Activated B cell treated with CpG ODN at 0.5 μM for 24 hours (primary cell): ENCODE data around the gene ADAT3. TPM values are rescaled to one million over a fixed set of nuclear protein-coding genes. Genes with fewer than 3 reads are reported as not detected.

Source experiments
- ATAC-seq: fragments of 200-7000 bp; cut with Tn5 transposase; one replicate; pipeline ENCODE4 v1.10.0; 2021; ENCODE audit warnings: low read depth, mild to moderate bottlenecking, moderate library complexity
- CTCF ChIA-PET: fragments of 350-600 bp; sonication (Branson Sonifier 250); formaldehyde crosslinking; loops from one replicate; lab custom pipeline; 2021; ENCODE audit warnings: antibody characterized with exemption; lab: Charles Lee
- POLR2A ChIA-PET: fragments of 350-600 bp; sonication (Branson Sonifier 250); formaldehyde crosslinking; loops from one replicate; lab custom pipeline; 2021; ENCODE audit warnings: antibody characterized with exemption; lab: Charles Lee
- DNase-seq: peaks from one replicate; pipeline ENCODE4 v3.0.0; 2022
- H3K27ac Mint-ChIP-seq: one replicate; pipeline ENCODE4 v1.8.0; 2020; ENCODE audit warnings: mixed read lengths
- H3K27me3 Mint-ChIP-seq: one replicate; pipeline ENCODE4 v1.8.0; 2021; ENCODE audit warnings: mixed read lengths
- H3K36me3 Mint-ChIP-seq: one replicate; pipeline ENCODE4 v1.8.0; 2021; ENCODE audit warnings: low read depth, mixed read lengths
- H3K4me1 Mint-ChIP-seq: one replicate; pipeline ENCODE4 v1.8.0; 2021; ENCODE audit warnings: mixed read lengths
- H3K4me3 Mint-ChIP-seq: one replicate; pipeline ENCODE4 v1.8.0; 2020; ENCODE audit warnings: mild to moderate bottlenecking, mixed read lengths
- H3K9me3 Mint-ChIP-seq: one replicate; pipeline ENCODE4 v1.8.0; 2020; ENCODE audit warnings: mixed read lengths
- CTCF ChIP-seq: fragments of 200-600 bp; IDR thresholded peaks from one replicate; pipeline ENCODE4 v1.8.0; 2022; ENCODE audit warnings: antibody characterized with exemption, mild to moderate bottlenecking
- intact Hi-C: fragments of 100-400 bp; cut with micrococcal nuclease; formaldehyde crosslinking; loops from one replicate; pipeline ENCODE4 v1.15.1; 2024
- total RNA-seq: library from RNA; stranded (reverse); gene quantifications from 2 replicates; pipeline ENCODE4 v1.2.3, GENCODE V29; 2022

The ADAT3 gene
- total RNA-seq, 1 donor from 2014 or later = 14.1 TPM

- ATAC-seq = no peak
- intact Hi-C loops = no loop called here
- POLR2A ChIA-PET = interaction anchor here (0.5 to 0.6 kb wide), 2 partner anchors 251 to 726 kb away, joined by 3 read pairs; no protein-coding TSS in a partner anchor
Measured at GRCh38 chr19:1953441-1954094, 48.4 kb downstream of the ADAT3 start.

DNA sequence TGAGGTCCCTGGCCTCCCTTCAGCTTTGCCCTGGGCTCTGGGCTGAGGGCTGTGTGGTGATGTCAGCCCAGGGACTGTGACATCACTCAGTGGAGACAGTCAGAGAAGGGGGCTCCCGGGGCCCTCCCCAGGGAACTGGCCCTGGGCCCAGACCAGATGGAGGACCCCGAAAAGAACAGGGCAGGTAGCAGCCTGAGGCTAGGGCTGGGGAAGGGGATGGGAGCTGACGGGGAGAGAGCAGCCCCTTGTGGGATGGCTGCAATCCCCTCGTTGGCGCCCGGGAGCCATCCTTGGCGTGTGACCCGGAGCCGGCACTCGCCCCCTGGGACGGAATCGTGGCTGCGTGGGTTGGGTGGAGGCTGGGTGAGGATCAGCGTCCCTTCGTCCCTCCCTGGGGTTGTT, 49.3 kb downstream of the ADAT3 start:
- Mint-ChIP-seq H3K9me3 (no peaks in the 10 kb centered on the region), H3K36me3 (peaks cover 27% of the 10 kb centered on the region), H3K4me1 (peaks cover 19% of the 10 kb centered on the region), H3K27me3 (no peaks in the 10 kb centered on the region), H3K4me3 (no peak overlapping the region), H3K27ac (no peak overlapping the region)
- ChIA-PET POLR2A (interaction anchor here (0.6 kb wide), 1 partner anchor 598 kb away, joined by 7 read pairs; no protein-coding TSS in a partner anchor), CTCF (no interaction called here)
- intact Hi-C loops = no loop called here
- ATAC-seq (no peak), DNase-seq (no peak)
- TF ChIP-seq CTCF = no peak

More at GRCh38 chr19:1953441-1954094, 48.4 kb downstream of the ADAT3 start:
- no peak for DNase-seq
- no peak for TF ChIP-seq CTCF
- CTCF ChIA-PET = no interaction called here
- Mint-ChIP-seq H3K27me3 (no peaks in the 10 kb centered on the region), H3K36me3 (peaks cover 30% of the 10 kb centered on the region), H3K4me1 (peaks cover 23% of the 10 kb centered on the region), H3K9me3 (no peaks in the 10 kb centered on the region), H3K4me3 (no peak overlapping the region), H3K27ac (no peak overlapping the region)

DNA sequence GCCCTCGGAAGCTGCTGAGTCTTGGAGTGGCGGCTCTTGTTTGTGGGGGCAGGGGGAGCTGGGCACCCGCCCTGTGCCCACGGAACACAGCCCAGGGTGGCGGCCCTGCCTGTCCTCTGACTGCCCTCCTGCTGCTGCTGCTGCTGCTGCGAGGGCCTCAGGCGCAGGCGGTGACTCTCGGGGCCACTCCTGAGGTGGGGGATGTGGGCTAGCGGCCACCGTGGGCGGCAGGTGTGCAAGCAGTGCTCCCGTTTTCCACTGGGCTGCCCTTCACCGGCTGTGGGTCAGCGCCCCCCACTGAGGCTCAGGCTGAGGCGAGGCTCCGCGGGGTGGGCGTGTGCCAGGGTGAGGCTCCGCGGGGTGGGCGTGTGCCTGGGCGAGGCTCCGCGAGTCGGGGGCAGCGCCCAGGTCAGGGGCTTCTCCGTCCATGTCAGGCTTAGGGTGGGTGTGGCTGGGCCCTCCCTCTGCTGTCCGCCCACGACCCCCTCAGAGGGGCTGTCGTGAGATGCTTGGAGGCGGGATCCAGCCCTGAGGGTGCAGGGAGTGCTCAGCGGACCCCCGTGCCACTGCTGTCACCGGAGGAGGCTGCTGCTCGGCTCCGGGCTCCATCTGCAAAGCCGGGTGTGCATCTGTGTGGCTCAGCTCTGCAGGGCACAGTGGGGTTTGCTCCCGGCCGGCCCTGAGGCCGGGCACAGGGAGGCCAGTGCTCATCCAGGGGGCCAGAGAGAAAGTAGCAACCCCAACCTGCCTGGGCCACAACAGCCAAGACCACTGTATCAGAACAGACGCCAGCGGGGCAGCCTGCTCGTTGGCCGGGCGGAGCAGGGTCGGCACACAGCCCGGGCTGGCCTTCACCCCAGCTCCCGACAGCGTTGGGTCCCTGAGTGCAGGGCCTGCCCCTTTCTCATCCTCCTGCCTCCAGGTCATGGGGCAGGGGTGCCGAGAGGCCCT, 50.2 kb downstream of the ADAT3 start:
- intact Hi-C loops = no loop called here
- H3K27ac Mint-ChIP-seq = no peak overlapping the region
- no peak for ATAC-seq
- no peaks in the 10 kb centered on the region for H3K9me3 Mint-ChIP-seq
- DNase-seq = no peak
- peaks cover 26% of the 10 kb centered on the region for H3K36me3 Mint-ChIP-seq
- ChIA-PET CTCF (no interaction called here), POLR2A (no interaction called here)
- peaks cover 22% of the 10 kb centered on the region for H3K4me1 Mint-ChIP-seq
- no peak for TF ChIP-seq CTCF
- H3K4me3 Mint-ChIP-seq = no peak overlapping the region
- no peaks in the 10 kb centered on the region for H3K27me3 Mint-ChIP-seq

DNA sequence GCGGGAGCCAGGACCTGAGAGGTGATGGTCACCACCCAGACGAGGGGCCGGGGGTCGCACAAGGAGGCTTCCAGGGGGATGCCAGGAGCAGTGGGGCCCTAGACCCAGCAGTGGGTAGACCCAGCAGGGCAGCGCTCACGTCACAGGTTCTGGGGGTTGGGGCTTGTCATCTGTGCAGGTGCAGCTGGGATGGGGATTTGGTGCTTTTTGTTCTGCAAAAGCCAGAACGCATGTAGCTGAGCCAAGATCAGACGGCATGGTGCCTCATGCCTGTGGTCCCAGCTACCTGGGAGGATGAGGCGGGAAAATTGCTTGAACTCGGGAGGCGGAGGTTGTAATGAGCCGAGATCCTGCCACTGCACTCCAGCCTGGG, 50.9 kb downstream of the ADAT3 start:
- Mint-ChIP-seq H3K9me3 (no peaks in the 10 kb centered on the region), H3K27me3 (no peaks in the 10 kb centered on the region), H3K4me1 (peaks cover 24% of the 10 kb centered on the region), H3K4me3 (no peak overlapping the region), H3K36me3 (peaks cover 26% of the 10 kb centered on the region), H3K27ac (no peak overlapping the region)
- ChIA-PET POLR2A (no interaction called here), CTCF (no interaction called here)
- DNase-seq (no peak), ATAC-seq (no peak)
- intact Hi-C loops = no loop called here
- TF ChIP-seq CTCF = no peak

DNA sequence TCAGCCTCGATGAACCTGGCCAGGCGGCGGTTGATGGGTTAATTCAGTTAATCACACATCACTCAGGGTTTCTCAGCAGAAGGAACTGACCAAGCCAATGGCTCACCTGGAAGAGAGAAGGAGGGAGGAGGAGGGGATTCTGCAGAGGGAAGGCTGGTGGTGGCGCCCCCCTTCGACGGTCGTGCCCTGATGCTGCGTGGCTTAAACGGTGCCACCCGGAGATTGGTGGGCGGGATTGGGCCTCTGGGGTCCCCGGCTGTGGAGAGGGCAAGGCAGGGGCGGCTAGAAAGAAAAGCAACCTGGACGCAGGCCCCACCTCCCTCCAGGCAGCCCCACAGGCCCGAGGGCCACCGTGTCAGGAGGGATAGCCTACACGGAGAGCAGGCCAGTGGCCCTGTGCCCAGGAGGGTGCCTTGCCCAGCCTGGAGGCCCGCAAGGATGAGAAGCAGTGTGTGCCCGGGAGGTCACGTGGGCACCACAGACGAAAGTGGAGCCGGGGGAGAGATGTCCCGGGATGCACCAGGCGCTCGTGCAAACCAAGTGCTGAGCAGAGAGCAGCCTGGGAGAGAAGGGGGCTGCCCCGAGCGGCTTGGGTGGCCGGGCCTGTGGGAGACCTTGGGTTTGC, 51.8 kb downstream of the ADAT3 start:
- intact Hi-C loops = no loop called here
- Mint-ChIP-seq H3K27ac (no peak overlapping the region), H3K4me1 (peaks cover 23% of the 10 kb centered on the region)

More for the DNA sequence above, 51.8 kb downstream of the ADAT3 start:
- no peak overlapping the region for H3K4me3 Mint-ChIP-seq
- CTCF ChIA-PET = no interaction called here
- TF ChIP-seq CTCF = no peak
- peaks cover 29% of the 10 kb centered on the region for H3K36me3 Mint-ChIP-seq
- no peaks in the 10 kb centered on the region for H3K27me3 Mint-ChIP-seq
- POLR2A ChIA-PET = no interaction called here
- no peaks in the 10 kb centered on the region for H3K9me3 Mint-ChIP-seq
- DNase-seq (no peak), ATAC-seq (no peak)
